ENCODE data around the gene VCL.

VCL gene

GRCh38 chr10:74078037-74078436 lies 80.1 kb downstream of the VCL start:
- H3K79me2 ChIP-seq (ENCODE audit: insufficient read depth, low read length): no peaks in the 10 kb centered on the region
- no peaks in the 10 kb centered on the region for H4K20me1 ChIP-seq (ENCODE audit: low read depth, low read length)
- no peaks in the 10 kb centered on the region for H3K27me3 ChIP-seq (ENCODE audit: low read length)
- H3K9me2 ChIP-seq (replicated peaks; ENCODE audit: insufficient read depth, low read length): no peaks in the 10 kb centered on the region
- peak overlapping the region; percentile 51 for H3K4me2 ChIP-seq (ENCODE audit: low read depth, low read length, poor library complexity, severe bottlenecking)
- peak overlapping the region; percentile 8; the same call in 1 of the 2 replicates for H3K27ac ChIP-seq (ENCODE audit: low read depth, low read length)
- no peak for TF ChIP-seq EZH2phosphoT487 (conservative IDR thresholded peaks at IDR 0.05; ENCODE audit: low read length)
- TF ChIP-seq, protein P1, sequence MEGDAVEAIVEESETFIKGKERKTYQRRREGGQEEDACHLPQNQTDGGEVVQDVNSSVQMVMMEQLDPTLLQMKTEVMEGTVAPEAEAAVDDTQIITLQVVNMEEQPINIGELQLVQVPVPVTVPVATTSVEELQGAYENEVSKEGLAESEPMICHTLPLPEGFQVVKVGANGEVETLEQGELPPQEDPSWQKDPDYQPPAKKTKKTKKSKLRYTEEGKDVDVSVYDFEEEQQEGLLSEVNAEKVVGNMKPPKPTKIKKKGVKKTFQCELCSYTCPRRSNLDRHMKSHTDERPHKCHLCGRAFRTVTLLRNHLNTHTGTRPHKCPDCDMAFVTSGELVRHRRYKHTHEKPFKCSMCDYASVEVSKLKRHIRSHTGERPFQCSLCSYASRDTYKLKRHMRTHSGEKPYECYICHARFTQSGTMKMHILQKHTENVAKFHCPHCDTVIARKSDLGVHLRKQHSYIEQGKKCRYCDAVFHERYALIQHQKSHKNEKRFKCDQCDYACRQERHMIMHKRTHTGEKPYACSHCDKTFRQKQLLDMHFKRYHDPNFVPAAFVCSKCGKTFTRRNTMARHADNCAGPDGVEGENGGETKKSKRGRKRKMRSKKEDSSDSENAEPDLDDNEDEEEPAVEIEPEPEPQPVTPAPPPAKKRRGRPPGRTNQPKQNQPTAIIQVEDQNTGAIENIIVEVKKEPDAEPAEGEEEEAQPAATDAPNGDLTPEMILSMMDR (IDR thresholded peaks at IDR 0.05; ENCODE audit: insufficient read depth, low read length, poor library complexity, severe bottlenecking): no peak
- 0 out of 2 replicates have a peak, but pooled peaks cover 7% of the 10 kb centered on the region for H3F3A ChIP-seq (ENCODE audit: insufficient read depth)
- no peak overlapping the region for H2AFZ ChIP-seq (ENCODE audit: low read depth, low read length, severe bottlenecking)
- no peak overlapping the region for H3K4me3 ChIP-seq (ENCODE audit: insufficient read depth, low read length, poor library complexity, severe bottlenecking)
- no peaks in the 10 kb centered on the region for H3K9me3 ChIP-seq (ENCODE audit: insufficient read depth, low read length)
- no peak overlapping the region for H3K9ac ChIP-seq (ENCODE audit: low read length)
- no peaks in the 10 kb centered on the region for H3K36me3 ChIP-seq (ENCODE audit: low read length)

- H2AFZ ChIP-seq (ENCODE audit: low read depth, low read length, severe bottlenecking): no peak overlapping the region
- no peak overlapping the region for H3K9ac ChIP-seq (ENCODE audit: low read length)
- 0 out of 2 replicates have a peak, but pooled peaks cover 7% of the 10 kb centered on the region for H3F3A ChIP-seq (ENCODE audit: insufficient read depth)
Measured at GRCh38 chr10:74079028-74079935, 81.4 kb downstream of the VCL start.

GRCh38 chr10:74079936-74080590 lies 82.1 kb downstream of the VCL start:
- Histone ChIP-seq H4K20me1 (ENCODE audit: low read depth, low read length) (no peaks in the 10 kb centered on the region), H2AFZ (ENCODE audit: low read depth, low read length, severe bottlenecking) (no peak overlapping the region), H3K27me3 (ENCODE audit: low read length) (no peaks in the 10 kb centered on the region), H3K27ac (ENCODE audit: low read depth, low read length) (no peak overlapping the region), H3K4me3 (ENCODE audit: insufficient read depth, low read length, poor library complexity, severe bottlenecking) (no peak overlapping the region), H3K9ac (ENCODE audit: low read length) (no peak overlapping the region), H3K9me3 (ENCODE audit: insufficient read depth, low read length) (no peaks in the 10 kb centered on the region), H3K36me3 (ENCODE audit: low read length) (no peaks in the 10 kb centered on the region; the same call in 1 of the 2 replicates), H3F3A (ENCODE audit: insufficient read depth) (0 out of 2 replicates have a peak, but pooled peaks cover 7% of the 10 kb centered on the region), H3K9me2 (replicated peaks; ENCODE audit: insufficient read depth, low read length) (no peaks in the 10 kb centered on the region), H3K79me2 (ENCODE audit: insufficient read depth, low read length) (no peaks in the 10 kb centered on the region), H3K4me2 (ENCODE audit: low read depth, low read length, poor library complexity, severe bottlenecking) (peak overlapping the region; percentile 19)
- TF ChIP-seq, protein P1 (IDR thresholded peaks at IDR 0.05; ENCODE audit: insufficient read depth, low read length, poor library complexity, severe bottlenecking): no peak

More at GRCh38 chr10:74079028-74079935, 81.4 kb downstream of the VCL start:
- Histone ChIP-seq H3K27ac (ENCODE audit: low read depth, low read length) (peak overlapping the region; percentile 8; the same call in 1 of the 2 replicates), H3K9me2 (replicated peaks; ENCODE audit: insufficient read depth, low read length) (no peaks in the 10 kb centered on the region), H3K36me3 (ENCODE audit: low read length) (no peaks in the 10 kb centered on the region), H3K9me3 (ENCODE audit: insufficient read depth, low read length) (no peaks in the 10 kb centered on the region), H3K4me3 (ENCODE audit: insufficient read depth, low read length, poor library complexity, severe bottlenecking) (no peak overlapping the region), H3K4me2 (ENCODE audit: low read depth, low read length, poor library complexity, severe bottlenecking) (peak overlapping the region; percentile 51), H3K27me3 (ENCODE audit: low read length) (no peaks in the 10 kb centered on the region), H4K20me1 (ENCODE audit: low read depth, low read length) (no peaks in the 10 kb centered on the region), H3K79me2 (ENCODE audit: insufficient read depth, low read length) (no peaks in the 10 kb centered on the region)
- TF ChIP-seq, protein P1 (IDR thresholded peaks at IDR 0.05; ENCODE audit: insufficient read depth, low read length, poor library complexity, severe bottlenecking): no peak
- no peak for TF ChIP-seq EZH2phosphoT487 (conservative IDR thresholded peaks at IDR 0.05; ENCODE audit: low read length)
